ENCODE results near the gene LONRF2. TPM values are rescaled to one million over a fixed set of nuclear protein-coding genes. Genes with fewer than 3 reads are reported as not detected.

LONRF2 gene
- polyA plus RNA-seq, 1 donor from 2014 or later = not detected

DNA sequence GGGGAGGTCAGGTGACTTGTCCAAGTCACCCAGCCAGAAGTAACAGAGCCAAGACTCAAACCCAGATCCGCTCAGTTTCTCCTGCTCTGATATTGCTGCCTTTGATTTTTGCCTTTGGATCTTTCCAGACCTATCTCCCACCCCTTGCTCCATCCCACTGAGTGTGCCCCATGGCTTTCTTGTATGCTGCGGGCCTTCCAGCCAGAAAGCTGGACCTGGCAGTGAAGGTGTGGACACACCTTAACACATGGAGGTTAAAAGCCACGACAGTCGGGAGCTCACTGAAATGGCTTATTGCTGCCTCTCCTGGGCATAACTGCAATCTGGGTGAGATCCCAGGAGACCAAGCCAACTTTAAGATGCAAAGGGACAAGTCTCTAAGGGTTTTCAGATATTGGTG is 86.7 kb downstream of the LONRF2 start:
- H3K27ac Mint-ChIP-seq = peak overlapping the region; percentile 42 to 89 (median 64)
- peak overlapping the region in 3 of 4 donors; percentile 45 to 91 (median 90) for H3K4me3 Mint-ChIP-seq
- H3K4me1 Mint-ChIP-seq = peaks cover 19 to 42% (median 32%) of the 10 kb centered on the region in 3 donors
- H3K9me3 Mint-ChIP-seq = no peaks in the 10 kb centered on the region
- H3K27me3 Mint-ChIP-seq = peaks cover 6% of the 10 kb centered on the region
- H3K36me3 Mint-ChIP-seq = no peaks in the 10 kb centered on the region

DNA sequence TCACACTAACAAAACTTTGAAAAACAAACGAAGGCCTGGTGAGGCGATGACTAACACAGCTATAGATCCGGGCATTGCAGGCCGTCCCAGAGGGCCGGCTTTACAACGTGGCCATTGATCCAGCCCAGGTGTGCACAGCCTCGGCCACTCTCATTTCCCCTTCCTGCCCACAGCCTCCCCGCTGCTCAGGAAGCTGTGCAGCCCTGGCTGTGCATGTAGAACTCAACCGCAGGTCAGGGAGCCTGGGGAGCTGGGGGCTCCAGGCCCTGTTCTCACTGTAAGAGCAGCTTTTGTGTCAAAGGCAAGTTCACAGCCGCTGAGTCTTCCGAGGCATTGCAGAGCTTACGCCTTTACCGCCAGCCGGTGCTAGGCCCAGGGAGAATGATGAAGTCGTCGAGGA is 87.2 kb downstream of the LONRF2 start:
- peaks cover 19 to 40% (median 32%) of the 10 kb centered on the region in 3 donors for H3K4me1 Mint-ChIP-seq
- H3K27me3 Mint-ChIP-seq = peaks cover 3% of the 10 kb centered on the region
- peak overlapping the region in 3 of 4 donors; percentile 45 to 91 (median 90) for H3K4me3 Mint-ChIP-seq
- no peaks in the 10 kb centered on the region for H3K36me3 Mint-ChIP-seq
- H3K9me3 Mint-ChIP-seq = no peaks in the 10 kb centered on the region
- peak overlapping the region; percentile 42 to 89 (median 64) for H3K27ac Mint-ChIP-seq

DNA sequence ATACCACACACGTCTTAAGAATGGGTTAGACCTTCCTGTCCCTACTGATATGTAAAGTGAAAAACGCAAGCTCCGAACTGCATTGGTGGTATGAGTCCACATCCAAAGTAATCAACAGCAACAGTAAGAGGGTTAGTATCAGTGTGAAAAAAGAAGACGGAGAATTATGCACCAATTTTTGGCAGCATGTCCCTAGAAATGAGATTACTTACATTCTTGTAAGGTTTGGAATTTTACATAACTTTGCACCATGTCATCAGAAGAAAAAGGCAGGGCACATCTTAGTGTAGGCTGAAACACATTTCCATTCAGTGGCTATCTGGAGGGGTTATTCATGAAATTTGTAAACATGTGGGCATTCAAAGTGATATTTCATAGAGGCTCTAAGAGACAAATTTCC is 88.2 kb downstream of the LONRF2 start:
- Mint-ChIP-seq H3K4me3 (peak overlapping the region in 1 of 4 donors; percentile 68), H3K27ac (no peak overlapping the region), H3K27me3 (peaks cover 3% of the 10 kb centered on the region), H3K4me1 (peaks cover 20 to 40% (median 32%) of the 10 kb centered on the region in 3 donors), H3K9me3 (no peaks in the 10 kb centered on the region), H3K36me3 (no peaks in the 10 kb centered on the region)

DNA sequence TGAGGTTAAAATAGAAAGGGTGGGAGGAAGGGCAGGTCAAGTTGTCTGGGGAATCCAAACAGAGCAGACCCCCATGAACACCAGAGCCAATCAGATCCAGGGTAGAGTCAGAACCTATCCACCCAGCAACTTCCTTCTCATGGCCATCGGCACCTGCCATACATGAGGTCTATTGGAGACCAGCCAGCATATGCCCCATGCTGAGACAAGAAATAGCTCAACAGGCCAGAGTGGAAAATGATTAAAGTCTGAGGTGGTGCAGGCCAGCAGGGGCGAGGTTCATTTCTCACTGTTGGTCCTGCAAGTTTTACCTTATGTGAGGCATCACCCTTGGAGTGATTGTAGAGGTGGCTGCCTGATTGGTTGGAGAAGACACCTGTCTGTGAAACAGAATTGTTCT is 89.2 kb downstream of the LONRF2 start:
- Mint-ChIP-seq H3K4me3 (no peak overlapping the region), H3K36me3 (no peaks in the 10 kb centered on the region), H3K27me3 (peaks cover 3% of the 10 kb centered on the region), H3K9me3 (no peaks in the 10 kb centered on the region), H3K4me1 (peaks cover 27 to 39% (median 32%) of the 10 kb centered on the region in 3 donors), H3K27ac (no peak overlapping the region)

DNA sequence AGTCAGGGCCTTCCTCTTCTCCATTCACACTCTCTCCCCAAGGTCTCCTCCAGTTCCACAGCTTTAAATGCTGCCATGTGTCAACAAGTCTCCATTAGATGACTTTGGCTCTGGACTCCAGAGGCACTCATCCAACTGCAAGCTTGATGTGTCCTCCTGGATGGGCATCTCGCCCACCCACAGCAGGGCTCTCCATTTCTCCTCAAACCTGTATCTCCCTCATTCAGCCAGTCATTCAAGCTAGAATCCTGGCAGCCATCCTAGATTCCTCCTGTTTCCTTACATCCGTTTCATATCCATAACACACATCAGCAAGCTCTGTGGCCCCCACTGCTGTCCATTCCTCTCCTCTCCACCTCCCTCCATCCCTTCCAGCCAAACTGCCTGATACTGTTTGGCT is 91.5 kb downstream of the LONRF2 start:
- no peaks in the 10 kb centered on the region for H3K36me3 Mint-ChIP-seq
- no peak overlapping the region for H3K27ac Mint-ChIP-seq
- H3K4me1 Mint-ChIP-seq = peaks cover 22 to 25% (median 22%) of the 10 kb centered on the region in 3 donors
- no peaks in the 10 kb centered on the region for H3K9me3 Mint-ChIP-seq
- no peak overlapping the region for H3K4me3 Mint-ChIP-seq
- peaks cover 2% of the 10 kb centered on the region for H3K27me3 Mint-ChIP-seq

DNA sequence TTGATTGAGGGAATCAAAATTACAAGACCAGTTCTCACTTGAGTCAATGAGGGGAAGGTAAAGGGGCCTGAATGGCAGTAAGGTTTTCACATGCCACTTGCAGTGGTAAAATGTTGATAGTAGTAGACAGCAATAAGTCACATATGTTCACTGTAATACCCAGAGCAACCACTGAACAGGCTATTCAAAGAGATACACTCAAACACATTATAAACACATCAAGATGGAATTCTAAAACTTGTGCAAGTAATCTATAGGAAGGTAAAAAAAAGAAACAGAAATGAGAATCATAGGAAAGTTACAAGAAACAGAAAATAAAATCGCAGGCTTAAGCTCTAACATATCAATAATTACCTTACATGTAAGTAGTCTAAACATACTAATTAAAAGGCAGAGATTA is 93.3 kb downstream of the LONRF2 start:
- no peaks in the 10 kb centered on the region for H3K9me3 Mint-ChIP-seq
- peaks cover 10% of the 10 kb centered on the region for H3K27me3 Mint-ChIP-seq
- no peak overlapping the region for H3K27ac Mint-ChIP-seq
- peaks cover 5 to 8% (median 5%) of the 10 kb centered on the region in 3 donors for H3K4me1 Mint-ChIP-seq
- no peaks in the 10 kb centered on the region for H3K36me3 Mint-ChIP-seq
- H3K4me3 Mint-ChIP-seq = no peak overlapping the region

DNA sequence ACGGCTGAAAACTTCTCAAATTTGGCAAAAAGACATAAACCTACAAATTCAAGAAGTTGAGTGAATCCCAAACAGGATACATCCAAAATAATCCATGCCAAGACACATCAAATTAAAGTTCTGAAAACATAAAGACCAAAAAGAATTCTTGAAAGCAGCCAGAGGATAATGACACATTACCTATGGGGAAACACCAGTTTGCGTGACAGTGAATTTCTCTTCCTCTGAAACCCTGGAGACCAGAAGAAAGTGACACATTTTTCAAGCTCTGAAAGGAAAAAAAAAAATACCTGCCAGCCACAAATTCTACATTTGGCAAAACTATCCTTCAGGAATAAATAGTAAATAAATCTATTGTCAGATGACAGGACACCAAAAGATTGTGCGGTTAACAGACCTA is 93.9 kb downstream of the LONRF2 start:
- H3K27ac Mint-ChIP-seq = no peak overlapping the region
- H3K4me3 Mint-ChIP-seq = no peak overlapping the region

DNA sequence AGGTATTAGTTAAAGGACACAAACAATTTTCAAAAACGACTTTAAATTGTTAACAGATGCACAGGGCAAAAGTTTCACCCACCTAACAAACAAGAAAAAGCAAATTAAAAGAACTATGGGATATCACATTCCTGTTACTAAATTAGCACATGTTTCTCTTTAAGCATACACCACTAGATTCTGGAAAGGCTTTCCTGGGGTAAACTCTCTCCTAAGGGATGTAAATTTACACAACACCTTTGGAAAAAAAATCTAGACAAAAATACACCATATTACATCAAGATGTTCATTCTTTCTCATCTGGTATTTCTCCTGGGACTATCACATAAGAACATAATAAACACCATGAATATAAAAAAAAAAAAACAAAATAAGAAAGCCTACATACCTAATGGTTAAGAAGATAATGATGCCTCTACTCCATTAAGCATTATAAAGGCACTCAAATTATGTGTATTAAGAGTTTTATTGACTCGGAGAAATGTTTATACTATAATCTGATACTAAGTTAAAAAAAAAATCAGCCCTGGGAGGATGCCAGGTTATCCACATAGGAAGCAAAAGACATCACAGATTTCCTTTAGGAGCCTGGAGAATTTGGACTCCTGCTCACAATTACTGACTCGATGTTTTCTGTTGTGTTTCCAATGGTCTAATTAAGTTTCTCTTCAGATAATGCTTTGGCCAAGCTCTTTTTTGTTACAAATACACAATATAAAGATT is 97.2 kb downstream of the LONRF2 start:
- H3K36me3 Mint-ChIP-seq = peaks cover 3% of the 10 kb centered on the region
- H3K27me3 Mint-ChIP-seq = peaks cover 15% of the 10 kb centered on the region
- no peak overlapping the region for H3K4me3 Mint-ChIP-seq
- H3K4me1 Mint-ChIP-seq = peaks cover 2 to 13% (median 7%) of the 10 kb centered on the region in 3 donors
- no peak overlapping the region for H3K27ac Mint-ChIP-seq
- H3K9me3 Mint-ChIP-seq = no peaks in the 10 kb centered on the region

More for the DNA sequence above, 93.9 kb downstream of the LONRF2 start:
- Mint-ChIP-seq H3K36me3 (peaks cover 3% of the 10 kb centered on the region), H3K27me3 (peaks cover 12% of the 10 kb centered on the region), H3K4me1 (peaks cover 2 to 10% (median 3%) of the 10 kb centered on the region in 3 donors), H3K9me3 (no peaks in the 10 kb centered on the region)

DNA sequence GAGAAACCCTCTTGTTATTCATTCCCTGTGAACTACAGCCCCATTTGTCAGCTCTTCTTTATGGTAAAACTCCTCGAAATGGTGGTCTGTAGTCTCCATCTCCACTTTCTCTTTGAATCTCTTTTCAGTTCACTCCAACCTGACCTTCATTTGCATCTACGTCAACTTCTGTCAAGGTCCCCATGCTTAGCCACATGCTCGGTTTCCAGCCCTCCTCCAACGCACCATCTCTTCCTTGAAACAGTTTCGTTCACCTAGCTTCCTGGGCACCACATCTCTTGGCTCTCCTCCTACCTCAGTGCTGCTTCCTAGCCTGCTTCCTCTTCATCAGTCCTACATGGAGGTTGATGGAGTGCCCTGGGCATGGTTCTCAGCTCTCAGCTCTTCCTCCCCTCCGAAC is 98.8 kb downstream of the LONRF2 start:
- H3K27ac Mint-ChIP-seq = no peak overlapping the region
- H3K9me3 Mint-ChIP-seq = no peaks in the 10 kb centered on the region
- H3K4me1 Mint-ChIP-seq = peaks cover 2 to 6% (median 6%) of the 10 kb centered on the region in 3 donors
- peaks cover 15% of the 10 kb centered on the region for H3K27me3 Mint-ChIP-seq
- peak overlapping the region in 1 of 4 donors; percentile 4 for H3K4me3 Mint-ChIP-seq
- H3K36me3 Mint-ChIP-seq = peaks cover 3% of the 10 kb centered on the region

Other genes with a start within 250 kb of the LONRF2 start
- 85.9 TPM for gene AFF3, start 179.9 kb downstream of the LONRF2 start, polyA plus RNA-seq
- gene CHST10, start 95.2 kb upstream of the LONRF2 start, polyA plus RNA-seq = 11.1 TPM
- not detected for gene NMS, start 148.0 kb upstream of the LONRF2 start, polyA plus RNA-seq
- 48.9 TPM for gene PDCL3, start 240.5 kb upstream of the LONRF2 start, polyA plus RNA-seq

Measured in IgD-negative memory B cell (primary cell).